T-cell (primary cell): ENCODE data around the gene MPRIP. TPM values are rescaled to one million over a fixed set of nuclear protein-coding genes. Genes with fewer than 3 reads are reported as not detected.

Source experiments
- ATAC-seq, 4 experiments: fragments of 200-7000 bp in 3 of 4; fragments of 150-1000 bp in 1 of 4; cut with Tn5 transposase; replicated peaks in 1 of 4; 1 replicate in 3 of 4; 2 replicates in 1 of 4; pipeline ENCODE4 v1.10.0; 2021; ENCODE audit warnings: moderate library complexity in 3 of 4, mild to moderate bottlenecking in 2 of 4, moderate number of reproducible peaks in 1 of 4
- CTCF ChIA-PET, 2 donors: fragments of 300-600 bp; sonication (Branson Sonifier 250); formaldehyde crosslinking; loops; one replicate each; lab custom pipeline; 2022; ENCODE audit warnings: antibody characterized with exemption in 2 of 2; lab: Charles Lee
- POLR2A ChIA-PET, 2 donors: fragments of 300-600 bp; sonication (Branson Sonifier 250); formaldehyde crosslinking; loops; one replicate each; lab custom pipeline; 2022; ENCODE audit warnings: antibody characterized with exemption in 2 of 2; lab: Charles Lee
- DNase-seq, 35 experiments: peaks; one replicate each; pipeline versions ENCODE4 v3.0.0 to v3.0.0-alpha.2; 2013 to 2023
- H3K27ac ChIP-seq: one replicate; pipeline ENCODE4 v1.5.1; 2013; ENCODE audit warnings: low read length
- H3K27me3 ChIP-seq, 2 experiments: replicated peaks in 1 of 2; 1 replicate in 1 of 2; 2 replicates in 1 of 2; pipeline versions ENCODE4 v1.6.1 to v1.7.0; 2013; ENCODE audit warnings: low read length in 1 of 2, mixed read lengths in 1 of 2; ENCODE audit not compliant: control insufficient read depth in 2 of 2, insufficient read depth in 2 of 2; ENCODE audit errors: extremely low read depth in 1 of 2
- H3K36me3 ChIP-seq, 2 donors: 1 replicate in 1 of 2; 2 replicates in 1 of 2; pipeline versions ENCODE4 v1.6.1 to v1.7.0; 2013; ENCODE audit warnings: low read length in 1 of 2; ENCODE audit not compliant: control insufficient read depth in 2 of 2, insufficient read depth in 1 of 2; ENCODE audit errors: extremely low read depth in 1 of 2
- H3K4me1 ChIP-seq, 2 experiments: 1 replicate in 1 of 2; 2 replicates in 1 of 2; pipeline versions ENCODE4 v1.6.1 to v1.7.0; 2013; ENCODE audit warnings: low read length in 2 of 2, mixed read lengths in 1 of 2; ENCODE audit not compliant: insufficient read depth in 2 of 2, control insufficient read depth in 1 of 2; ENCODE audit errors: extremely low read depth in 1 of 2
- H3K4me3 ChIP-seq, 2 donors: 1 replicate in 1 of 2; 2 replicates in 1 of 2; pipeline versions ENCODE4 v1.5.1 to v1.7.0; 2013; ENCODE audit warnings: mild to moderate bottlenecking in 2 of 2, low read length in 1 of 2, moderate library complexity in 1 of 2; ENCODE audit not compliant: control insufficient read depth in 1 of 2; ENCODE audit errors: extremely low read depth in 1 of 2
- H3K9me3 ChIP-seq: 2 replicates; pipeline ENCODE4 v1.7.0; 2013
- H3K27ac Mint-ChIP-seq, 2 donors: one replicate each; pipeline ENCODE4 v1.8.0; 2020 to 2021; ENCODE audit warnings: mild to moderate bottlenecking in 2 of 2, mixed read lengths in 2 of 2
- H3K27me3 Mint-ChIP-seq, 2 donors: one replicate each; pipeline ENCODE4 v1.8.0; 2021 to 2022; ENCODE audit warnings: mixed read lengths in 2 of 2
- H3K36me3 Mint-ChIP-seq: one replicate; pipeline ENCODE4 v1.8.0; 2021; ENCODE audit warnings: mixed read lengths
- H3K4me1 Mint-ChIP-seq, 3 donors: one replicate each; pipeline ENCODE4 v1.8.0; 2020 to 2022; ENCODE audit warnings: mixed read lengths in 3 of 3, mild to moderate bottlenecking in 1 of 3
- H3K4me3 Mint-ChIP-seq, 3 donors: one replicate each; pipeline ENCODE4 v1.8.0; 2020 to 2022; ENCODE audit warnings: mild to moderate bottlenecking in 3 of 3, mixed read lengths in 3 of 3, moderate library complexity in 3 of 3
- H3K9me3 Mint-ChIP-seq, 3 donors: one replicate each; pipeline ENCODE4 v1.8.0; 2020 to 2022; ENCODE audit warnings: mixed read lengths in 3 of 3
- WGBS: methylation state at CpG from one replicate; pipeline ENCODE4 v1.1.5; 2013; ENCODE audit warnings: missing lambda C conversion rate; ENCODE audit not compliant: insufficient coverage; 5-methylcytosine and 5-hydroxymethylcytosine counted together
- total RNA-seq, 35 experiments: library from RNA in 6 of 35; stranded (reverse) in 6 of 35; fragments of 120-200 nt in 1 of 35; gene quantifications; one replicate each; pipeline versions ENCODE4 v1.2.1 to v1.2.4 and lab custom pipeline; 2013 to 2026

Gene MPRIP
- total RNA-seq, 5 donors from 2014 or later (not counting 1 experiment from before 2014, with no cell fraction given): 189 to 266 (median 247) TPM

- DNase-seq: no peak
- H3K4me1 Mint-ChIP-seq: peaks cover 7 to 16% (median 9%) of the 10 kb centered on the region in 3 donors
- peaks cover 0 to 8% of the 10 kb centered on the region in 2 experiments for H3K4me1 ChIP-seq
- no peaks in the 10 kb centered on the region for H3K27me3 ChIP-seq
- no peak overlapping the region for H3K4me3 Mint-ChIP-seq
- H3K27ac ChIP-seq: no peak overlapping the region
- no peaks in the 10 kb centered on the region for H3K9me3 ChIP-seq
- H3K36me3 Mint-ChIP-seq: peaks cover 6% of the 10 kb centered on the region
- H3K9me3 Mint-ChIP-seq: no peaks in the 10 kb centered on the region
- no peak for ATAC-seq
- WGBS: 88% methylated on average over 10 of the region's 10 CpGs
- H3K36me3 ChIP-seq: peaks cover 0 to 9% of the 10 kb centered on the region in 2 donors
- H3K4me3 ChIP-seq: no peak overlapping the region
- no peaks in the 10 kb centered on the region for H3K27me3 Mint-ChIP-seq
- CTCF ChIA-PET: no interaction called here
- POLR2A ChIA-PET: interaction anchor here in 1 of 2 donors (1.1 kb wide), 1 partner anchor 34 kb away, joined by 3 read pairs; no protein-coding TSS in a partner anchor
- H3K27ac Mint-ChIP-seq: no peak overlapping the region
These were observed 199.4 kb downstream of the MPRIP start for GRCh38 chr17:17241656-17242055.

- Histone ChIP-seq H3K4me1 (peaks cover 0 to 8% of the 10 kb centered on the region in 2 experiments), H3K27ac (no peak overlapping the region), H3K4me3 (no peak overlapping the region), H3K9me3 (no peaks in the 10 kb centered on the region), H3K36me3 (peaks cover 0 to 10% of the 10 kb centered on the region in 2 donors), H3K27me3 (no peaks in the 10 kb centered on the region)
- peaks cover 7 to 16% (median 8%) of the 10 kb centered on the region in 3 donors for H3K4me1 Mint-ChIP-seq
- H3K27ac Mint-ChIP-seq: no peak overlapping the region
- H3K36me3 Mint-ChIP-seq: peaks cover 12% of the 10 kb centered on the region
- 94% methylated on average over 6 of the region's 7 CpGs for WGBS
- H3K4me3 Mint-ChIP-seq: no peak overlapping the region
- CTCF ChIA-PET: no interaction called here
- H3K27me3 Mint-ChIP-seq: no peaks in the 10 kb centered on the region
- no peaks in the 10 kb centered on the region for H3K9me3 Mint-ChIP-seq
- POLR2A ChIA-PET: no interaction called here
- ATAC-seq (no peak), DNase-seq (no peak)
These were observed 200.0 kb downstream of the MPRIP start for GRCh38 chr17:17242246-17242645.

Other genes with a start within 250 kb of the MPRIP start
- 1 to 10 TPM in 3 of 5 donors, under 1 TPM in 1, not detected in 1; 0.60 to 7.2 (median 5.0) TPM for gene TNFRSF13B, start 70.3 kb upstream of the MPRIP start, total RNA-seq
- 10 to 100 TPM in 4 of 5 donors, 1 to 10 TPM in 1; 7.3 to 18.3 (median 11.1) TPM for gene PLD6, start 163.9 kb downstream of the MPRIP start, total RNA-seq
- 10 to 100 TPM; 37.2 to 84.9 (median 70.8) TPM for gene FLCN, start 194.7 kb downstream of the MPRIP start, total RNA-seq
- gene COPS3, start 238.8 kb downstream of the MPRIP start, total RNA-seq: 10 to 100 TPM; 50.7 to 77.2 (median 55.6) TPM